Myometrial cell (primary cell): ENCODE results near the gene MTPN. TPM values are rescaled to one million over a fixed set of nuclear protein-coding genes. Genes with fewer than 3 reads are reported as not detected.

Experiments
- total RNA-seq: library from RNA; depleted of rRNA; stranded (reverse); fragments of >200 nt; gene quantifications from 2 replicates; pipeline ENCODE4 v1.2.3, GENCODE V29; 2015

Gene MTPN
- total RNA-seq = 136 and 157 TPM in 2 replicates

GRCh38 chr7:135977007-135977741 lies at the start of gene MTPN:
TSS of gene MTPN (minus strand) at chr7:135977359. CDS start at chr7:135977100, 259 bp downstream.

Other genes with a start within 250 kb of the MTPN start
- not detected in 2 replicates for gene SLC13A4, start 249.2 kb downstream of the MTPN start, total RNA-seq
- gene FAM180A, start 228.5 kb downstream of the MTPN start, total RNA-seq = 1.7 and 5.1 TPM in 2 replicates